Measurements from ENCODE around the gene OR5J2. TPM values are rescaled to one million over a fixed set of nuclear protein-coding genes. Genes with fewer than 3 reads are reported as not detected.

Gene OR5J2
- total and polyA plus RNA-seq, 4 donors: not detected

DNA sequence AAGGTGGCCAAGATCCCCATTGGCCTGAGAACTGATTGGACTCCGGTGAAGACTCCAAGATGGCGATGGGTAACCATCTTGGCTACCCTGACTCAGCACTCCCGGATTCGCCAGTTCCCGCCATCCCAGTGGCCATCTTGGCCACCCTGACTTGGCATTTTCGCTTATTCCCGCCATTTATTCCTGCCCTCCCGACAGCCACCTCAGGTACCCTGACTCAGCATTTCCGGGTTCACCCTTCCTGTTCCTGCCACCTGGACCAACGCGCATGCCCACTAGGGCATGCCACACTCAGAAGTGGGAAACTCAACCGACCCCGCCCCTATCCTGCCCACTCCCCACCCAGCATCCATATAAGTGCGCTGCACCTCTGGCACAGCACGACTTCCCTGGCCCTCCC, 24.1 kb upstream of the OR5J2 start:
- Histone ChIP-seq H3K9me3 (ENCODE audit: control insufficient read depth in 4 of 4, insufficient read depth in 3 of 4, low read length in 3 of 4) (peaks cover 0 to 19% (median 6%) of the 10 kb centered on the region in 4 donors), H3K4me1 (ENCODE audit: control insufficient read depth in 5 of 5, insufficient read depth in 5 of 5, low read length in 5 of 5) (no peaks in the 10 kb centered on the region), H3K4me3 (no peak overlapping the region), H3K36me3 (ENCODE audit: control insufficient read depth in 4 of 4, insufficient read depth in 4 of 4, low read length in 4 of 4) (no peaks in the 10 kb centered on the region), H3K27ac (ENCODE audit: low read depth in 1 of 2, low read length in 1 of 2) (no peak overlapping the region), H3K9ac (ENCODE audit: insufficient read depth in 1 of 2, low read length in 2 of 2) (no peak overlapping the region), H3K27me3 (ENCODE audit: control insufficient read depth in 3 of 3, insufficient read depth in 3 of 3, low read length in 2 of 3) (no peaks in the 10 kb centered on the region)
- TF ChIP-seq, protein P1, sequence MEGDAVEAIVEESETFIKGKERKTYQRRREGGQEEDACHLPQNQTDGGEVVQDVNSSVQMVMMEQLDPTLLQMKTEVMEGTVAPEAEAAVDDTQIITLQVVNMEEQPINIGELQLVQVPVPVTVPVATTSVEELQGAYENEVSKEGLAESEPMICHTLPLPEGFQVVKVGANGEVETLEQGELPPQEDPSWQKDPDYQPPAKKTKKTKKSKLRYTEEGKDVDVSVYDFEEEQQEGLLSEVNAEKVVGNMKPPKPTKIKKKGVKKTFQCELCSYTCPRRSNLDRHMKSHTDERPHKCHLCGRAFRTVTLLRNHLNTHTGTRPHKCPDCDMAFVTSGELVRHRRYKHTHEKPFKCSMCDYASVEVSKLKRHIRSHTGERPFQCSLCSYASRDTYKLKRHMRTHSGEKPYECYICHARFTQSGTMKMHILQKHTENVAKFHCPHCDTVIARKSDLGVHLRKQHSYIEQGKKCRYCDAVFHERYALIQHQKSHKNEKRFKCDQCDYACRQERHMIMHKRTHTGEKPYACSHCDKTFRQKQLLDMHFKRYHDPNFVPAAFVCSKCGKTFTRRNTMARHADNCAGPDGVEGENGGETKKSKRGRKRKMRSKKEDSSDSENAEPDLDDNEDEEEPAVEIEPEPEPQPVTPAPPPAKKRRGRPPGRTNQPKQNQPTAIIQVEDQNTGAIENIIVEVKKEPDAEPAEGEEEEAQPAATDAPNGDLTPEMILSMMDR (IDR thresholded peaks at IDR 0.05; ENCODE audit: control extremely low read depth, extremely low read depth): no peak
- DNase-seq (no peak), ATAC-seq (ENCODE audit: insufficient read depth, low FRiP score) (no peak)
- 91 to 93% methylated on average over 15 of the region's 15 CpGs for WGBS, 2 donors

DNA sequence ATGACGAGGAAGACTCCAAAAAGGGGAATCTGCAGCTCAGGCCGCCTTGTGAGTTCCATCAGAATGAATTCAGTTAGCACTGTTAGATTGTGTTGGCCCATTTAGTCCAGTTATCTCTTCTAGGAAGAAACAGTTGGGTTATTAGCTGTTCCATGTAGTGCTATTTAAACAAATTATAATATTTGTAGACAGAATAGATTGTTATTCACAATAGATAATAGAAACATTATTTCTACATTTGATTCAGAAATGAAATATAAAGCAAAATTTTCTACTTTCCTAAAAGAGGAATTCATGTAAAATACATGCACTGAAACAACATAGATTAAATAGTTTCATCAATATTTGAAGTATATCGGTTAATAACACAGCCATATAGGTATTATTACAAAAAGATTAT, 16.2 kb upstream of the OR5J2 start, which contains the start of gene OR8K5:
TSS of gene OR8K5 (minus strand) at position 101 of the 400 bp plus-strand sequence. CDS start at position 101, 0 bp downstream.
- ATAC-seq (ENCODE audit: insufficient read depth, low FRiP score) (no peak), DNase-seq (no peak)
- TF ChIP-seq, protein P1 (IDR thresholded peaks at IDR 0.05; ENCODE audit: control extremely low read depth, extremely low read depth): no peak
- Histone ChIP-seq H3K4me3 (no peak within 1 kb of the TSS), H3K36me3 (ENCODE audit: control insufficient read depth in 4 of 4, insufficient read depth in 4 of 4, low read length in 4 of 4) (no peaks in the 10 kb centered on the region), H3K9ac (ENCODE audit: insufficient read depth in 1 of 2, low read length in 2 of 2) (no peak within 1 kb of the TSS), H3K9me3 (ENCODE audit: control insufficient read depth in 4 of 4, insufficient read depth in 3 of 4, low read length in 3 of 4) (peaks cover 0 to 13% (median 0%) of the 10 kb centered on the region in 4 donors), H3K4me1 (ENCODE audit: control insufficient read depth in 5 of 5, insufficient read depth in 5 of 5, low read length in 5 of 5) (no peaks in the 10 kb centered on the region), H3K27ac (ENCODE audit: low read depth in 1 of 2, low read length in 1 of 2) (no peak within 1 kb of the TSS), H3K27me3 (ENCODE audit: control insufficient read depth in 3 of 3, insufficient read depth in 3 of 3, low read length in 2 of 3) (no peaks in the 10 kb centered on the region)
- WGBS, 2 donors: 75 to 79% methylated on average over 3 of the region's 3 CpGs

DNA sequence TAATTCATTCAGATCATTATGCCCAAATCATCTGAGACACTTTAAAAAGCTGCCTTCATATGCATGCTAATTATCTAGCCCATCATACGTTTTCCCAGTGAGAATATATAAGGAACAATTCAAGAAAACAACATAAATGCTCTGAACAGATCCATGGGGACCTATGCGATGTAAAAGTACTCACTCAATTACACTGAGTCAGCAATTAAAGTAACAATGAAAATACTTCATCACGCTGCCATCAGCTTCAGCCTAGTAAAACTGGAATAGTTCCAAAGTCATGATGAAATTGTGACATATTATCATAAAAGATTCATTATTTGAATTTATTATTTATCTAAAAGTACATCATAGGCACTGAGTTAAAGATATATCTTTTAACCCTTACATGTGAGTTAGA, 12.6 kb upstream of the OR5J2 start:
- no peaks in the 10 kb centered on the region for H3K27me3 ChIP-seq (ENCODE audit: control insufficient read depth in 3 of 3, insufficient read depth in 3 of 3, low read length in 2 of 3)
- no peak overlapping the region for H3K4me3 ChIP-seq
- TF ChIP-seq, protein P1 (IDR thresholded peaks at IDR 0.05; ENCODE audit: control extremely low read depth, extremely low read depth): no peak
- H3K36me3 ChIP-seq (ENCODE audit: control insufficient read depth in 4 of 4, insufficient read depth in 4 of 4, low read length in 4 of 4): no peaks in the 10 kb centered on the region
- H3K9me3 ChIP-seq (ENCODE audit: control insufficient read depth in 4 of 4, insufficient read depth in 3 of 4, low read length in 3 of 4): peaks cover 0 to 8% (median 0%) of the 10 kb centered on the region in 4 donors
- H3K4me1 ChIP-seq (ENCODE audit: control insufficient read depth in 5 of 5, insufficient read depth in 5 of 5, low read length in 5 of 5): no peaks in the 10 kb centered on the region
- 57 to 74% methylated on average over 3 of the region's 3 CpGs for WGBS, 2 donors
- DNase-seq (no peak), ATAC-seq (ENCODE audit: insufficient read depth, low FRiP score) (no peak)
- H3K9ac ChIP-seq (ENCODE audit: insufficient read depth in 1 of 2, low read length in 2 of 2): no peak overlapping the region
- no peak overlapping the region for H3K27ac ChIP-seq (ENCODE audit: low read depth in 1 of 2, low read length in 1 of 2)

DNA sequence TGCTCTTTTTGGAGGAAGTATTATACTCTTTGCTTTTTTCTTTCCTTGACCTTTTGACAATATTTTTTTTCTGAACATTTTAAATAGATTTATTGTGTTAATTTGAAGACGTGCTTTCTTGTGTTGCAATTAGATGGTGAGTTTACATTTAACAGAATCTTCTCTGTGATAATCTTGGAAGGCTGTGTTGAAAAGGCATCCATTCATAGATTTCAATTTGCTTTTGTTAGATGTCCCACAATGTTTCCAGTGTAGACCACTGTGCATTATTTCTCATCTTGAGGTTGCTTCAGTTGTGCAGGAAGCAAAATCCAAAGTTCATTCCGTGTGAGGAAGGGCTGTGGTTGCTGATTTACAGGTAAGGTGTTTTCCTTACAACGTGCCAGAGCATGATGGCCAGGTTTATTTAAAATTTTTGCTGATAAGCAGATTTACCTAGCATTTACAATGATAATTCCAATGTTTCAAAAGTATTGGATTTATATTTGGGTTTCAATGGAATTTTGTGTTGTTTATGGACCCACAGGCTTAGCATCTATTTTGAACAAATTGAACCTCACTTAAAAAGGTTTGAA, 4.1 kb upstream of the OR5J2 start:
- no peak overlapping the region for H3K4me3 ChIP-seq
- WGBS, 2 donors: 51 to 78% methylated on average over 3 of the region's 3 CpGs
- no peaks in the 10 kb centered on the region for H3K27me3 ChIP-seq (ENCODE audit: control insufficient read depth in 3 of 3, insufficient read depth in 3 of 3, low read length in 2 of 3)
- TF ChIP-seq, protein P1 (IDR thresholded peaks at IDR 0.05; ENCODE audit: control extremely low read depth, extremely low read depth): no peak
- H3K9ac ChIP-seq (ENCODE audit: insufficient read depth in 1 of 2, low read length in 2 of 2): no peak overlapping the region
- ATAC-seq (ENCODE audit: insufficient read depth, low FRiP score) (no peak), DNase-seq (no peak)
- H3K4me1 ChIP-seq (ENCODE audit: control insufficient read depth in 5 of 5, insufficient read depth in 5 of 5, low read length in 5 of 5): no peaks in the 10 kb centered on the region
- no peak overlapping the region for H3K27ac ChIP-seq (ENCODE audit: low read depth in 1 of 2, low read length in 1 of 2)
- peaks cover 0 to 3% (median 1%) of the 10 kb centered on the region in 4 donors for H3K9me3 ChIP-seq (ENCODE audit: control insufficient read depth in 4 of 4, insufficient read depth in 3 of 4, low read length in 3 of 4)
- no peaks in the 10 kb centered on the region for H3K36me3 ChIP-seq (ENCODE audit: control insufficient read depth in 4 of 4, insufficient read depth in 4 of 4, low read length in 4 of 4)

Data from lung (tissue), 12 donors.